OCI-M2 (cell line): ENCODE data around the gene IRX2.

Experiments used
- DNase-seq: peaks from one replicate; lab custom pipeline; 2025; ENCODE audit not compliant: unreplicated experiment; lab: John Stamatoyannopoulos, UW

IRX2 gene

DNA sequence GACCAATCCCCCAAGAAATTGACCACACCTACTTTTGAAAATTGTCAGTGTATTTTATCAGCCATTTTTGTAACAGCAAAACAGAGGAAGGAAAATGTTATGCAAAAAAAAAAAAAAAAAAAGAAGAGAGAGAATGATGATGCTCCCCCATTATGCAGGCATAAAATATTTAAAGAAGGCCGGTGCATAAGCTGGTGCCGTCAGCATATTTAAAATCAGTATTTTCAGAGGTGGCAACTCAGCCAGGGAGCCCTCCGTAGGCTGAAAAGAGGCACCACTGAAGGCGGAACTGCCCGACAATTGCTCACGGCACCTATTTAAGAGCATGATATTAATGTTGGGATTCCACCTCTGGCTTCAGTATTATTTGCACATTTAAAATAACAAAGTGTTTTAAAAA lies 33.4 kb downstream of the IRX2 start:
- DNase-seq: no peak

DNA sequence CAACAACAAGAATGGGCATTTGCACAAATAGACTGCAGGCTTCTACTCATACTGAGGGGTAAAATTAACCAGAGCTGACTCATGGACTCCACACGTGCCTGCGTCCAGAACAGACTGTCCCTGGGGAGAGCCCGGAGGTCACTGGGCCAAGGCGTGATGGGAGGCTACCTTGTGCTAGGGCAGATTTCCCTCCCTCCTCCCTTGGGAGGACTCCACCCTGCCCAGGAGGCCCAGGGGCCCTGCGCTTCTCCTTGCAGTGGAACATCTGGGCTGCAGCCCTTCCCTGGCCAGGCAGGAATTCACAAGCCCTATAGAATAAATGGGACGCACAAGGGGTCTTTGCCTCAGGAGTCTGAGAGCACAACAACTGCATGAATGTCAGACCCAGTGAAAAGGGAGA lies 35.6 kb downstream of the IRX2 start:
- no peak for DNase-seq

DNA sequence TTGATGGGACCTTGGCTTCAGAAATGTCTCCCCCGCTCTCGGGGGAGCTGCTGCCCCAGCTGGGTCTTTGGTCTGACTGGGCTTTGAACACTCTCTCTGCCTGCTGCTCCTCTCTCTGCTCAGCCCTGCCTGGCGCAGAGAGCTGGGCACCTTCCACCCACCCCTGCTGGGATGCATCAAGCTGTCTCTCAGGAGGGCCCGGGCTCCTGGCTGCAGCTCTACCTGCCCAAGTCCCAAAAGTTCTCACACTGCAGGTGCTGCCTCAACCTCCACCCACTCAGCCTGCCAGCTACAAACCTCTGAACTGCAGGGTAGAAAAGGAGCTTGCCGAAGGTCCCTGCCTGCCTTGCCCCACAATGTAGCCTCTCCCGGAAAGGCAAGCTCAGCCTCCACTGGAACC lies 36.7 kb downstream of the IRX2 start:
- DNase-seq: no peak

DNA sequence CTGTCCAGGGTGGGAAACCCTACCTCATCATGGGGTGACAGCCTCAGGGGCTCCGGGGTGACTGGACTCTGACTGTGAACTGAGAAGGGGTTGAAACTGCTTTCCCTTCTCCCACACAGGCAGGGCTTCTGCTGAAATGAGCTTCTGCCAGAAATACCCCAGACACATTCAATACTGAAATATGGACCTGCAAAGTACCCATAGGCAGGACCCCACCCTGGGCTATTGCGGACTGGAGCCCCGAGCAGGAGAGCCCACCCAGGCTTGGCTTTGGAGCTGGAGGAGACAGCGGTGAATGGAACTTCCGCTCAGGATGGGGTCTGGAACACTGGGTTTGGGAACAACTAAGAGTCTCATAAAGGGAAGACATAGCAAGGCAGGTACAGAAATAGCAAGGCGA lies 37.5 kb downstream of the IRX2 start:
- DNase-seq: no peak

DNA sequence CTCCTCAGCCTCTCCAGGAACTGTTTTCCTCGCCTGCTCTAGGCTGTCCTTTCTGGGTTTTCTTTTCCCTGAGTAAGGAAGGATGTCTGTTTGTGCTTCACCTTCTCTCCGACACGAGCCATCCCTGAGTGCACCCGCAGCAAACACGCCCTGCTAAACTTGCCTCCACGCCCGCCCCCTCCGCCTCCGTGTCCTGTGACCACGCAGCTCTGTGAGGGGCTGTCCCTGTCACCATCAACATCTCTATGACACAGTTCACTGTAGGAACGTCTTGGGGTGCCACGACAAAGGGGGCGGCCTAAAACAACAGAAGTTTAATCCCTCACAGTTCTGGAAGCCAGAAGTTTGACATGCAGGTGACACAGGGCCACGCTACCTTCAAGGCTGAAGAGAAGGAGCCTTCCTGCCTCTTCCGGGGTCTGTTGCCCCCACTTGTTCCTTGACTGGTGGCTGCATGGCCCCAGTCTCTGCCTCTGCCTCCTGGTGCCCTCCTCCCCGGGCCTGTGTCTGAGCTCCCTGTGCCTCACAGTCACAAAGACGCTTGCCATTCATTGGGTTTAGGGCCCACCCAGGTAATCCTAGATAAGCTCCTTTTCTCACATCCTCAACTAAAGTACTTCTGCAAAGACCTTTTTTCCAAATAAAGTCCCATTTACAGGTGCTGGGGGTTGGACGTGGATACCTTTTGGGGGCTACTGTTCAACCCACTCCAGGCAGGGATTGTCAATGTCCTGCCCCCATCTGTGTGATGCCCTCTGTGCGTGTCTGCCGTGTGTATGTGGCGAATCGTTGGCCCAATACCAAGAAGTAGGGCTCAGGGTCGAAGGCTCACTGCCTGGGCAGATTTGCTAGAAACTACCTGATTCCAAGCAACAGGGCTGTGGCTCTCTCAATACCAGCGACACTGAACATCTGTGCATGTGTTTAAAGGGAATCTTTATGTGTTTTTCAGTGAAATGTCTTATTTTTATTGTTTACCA lies 39.7 kb downstream of the IRX2 start:
- DNase-seq: no peak

DNA sequence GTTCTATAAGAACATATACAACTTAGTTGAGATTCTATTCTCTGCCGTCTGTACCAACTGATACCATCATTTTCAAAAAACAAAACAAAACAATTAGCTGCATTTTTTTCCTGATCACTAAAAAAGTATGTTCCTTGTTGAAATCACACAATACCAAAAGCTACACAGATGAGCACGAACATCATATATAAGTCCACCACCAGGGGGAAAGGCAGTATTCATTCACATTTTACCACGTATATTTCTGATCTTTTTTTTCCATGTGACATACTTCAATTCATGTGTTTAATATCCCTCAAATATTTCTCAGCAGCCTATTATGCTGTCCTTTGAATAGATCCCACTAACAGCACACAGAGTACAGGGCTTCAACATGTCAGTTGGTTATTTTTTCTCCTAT lies 40.6 kb downstream of the IRX2 start:
- no peak for DNase-seq

DNA sequence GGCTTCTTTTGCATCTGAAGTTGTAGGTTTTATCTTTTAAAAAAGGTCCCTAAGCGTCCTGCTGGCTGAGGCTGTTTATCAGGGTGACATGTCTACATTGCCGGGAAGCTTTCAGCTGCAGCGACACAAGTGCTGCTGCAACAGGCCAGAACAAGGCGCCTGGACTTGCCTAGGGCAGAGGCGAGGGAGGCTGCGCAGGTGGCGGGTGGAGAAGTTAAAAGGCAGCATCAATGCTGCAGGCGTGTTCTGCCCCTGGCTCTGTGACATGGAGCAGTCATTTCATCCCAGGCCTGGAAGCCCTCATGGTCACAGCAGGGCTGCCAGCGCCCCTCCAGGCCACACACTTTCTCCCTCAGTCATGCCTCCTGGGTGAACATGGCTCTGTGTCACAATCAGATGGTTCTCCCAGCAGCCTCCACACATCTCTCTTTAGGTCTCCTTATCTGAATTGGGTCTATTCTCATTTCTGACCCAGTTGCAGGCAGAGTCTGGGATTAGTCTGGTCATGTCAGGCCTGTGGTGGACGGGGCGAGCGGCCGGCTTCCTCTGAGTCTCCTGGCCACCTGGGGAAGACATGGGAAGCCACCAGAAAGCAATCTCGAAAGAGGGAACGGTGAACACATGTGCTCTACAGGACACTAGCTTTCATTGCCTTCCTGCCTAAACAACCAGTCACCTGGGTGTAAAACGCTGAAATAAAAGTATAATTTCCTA lies 41.3 kb downstream of the IRX2 start:
- DNase-seq: no peak

DNA sequence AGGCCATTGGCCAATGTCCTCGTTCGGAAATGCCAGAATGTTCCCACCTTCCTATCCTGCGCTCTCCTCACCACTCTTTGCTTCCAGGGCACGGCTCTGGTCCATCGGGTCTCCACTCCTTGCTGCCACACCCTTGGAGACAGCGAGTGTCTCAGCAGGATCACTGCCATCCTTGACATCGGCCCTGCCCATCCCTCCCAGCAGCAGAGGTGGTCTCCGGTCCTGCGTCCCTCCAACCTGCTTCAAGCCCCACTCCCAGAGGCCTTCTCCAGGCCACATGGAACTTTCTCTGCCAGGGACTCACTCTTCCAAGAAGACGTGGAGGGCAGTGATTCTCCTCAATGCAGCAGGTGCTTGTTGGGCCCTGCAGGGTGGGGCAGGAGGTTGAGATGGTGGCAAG lies 42.7 kb downstream of the IRX2 start:
- DNase-seq: no peak

DNA sequence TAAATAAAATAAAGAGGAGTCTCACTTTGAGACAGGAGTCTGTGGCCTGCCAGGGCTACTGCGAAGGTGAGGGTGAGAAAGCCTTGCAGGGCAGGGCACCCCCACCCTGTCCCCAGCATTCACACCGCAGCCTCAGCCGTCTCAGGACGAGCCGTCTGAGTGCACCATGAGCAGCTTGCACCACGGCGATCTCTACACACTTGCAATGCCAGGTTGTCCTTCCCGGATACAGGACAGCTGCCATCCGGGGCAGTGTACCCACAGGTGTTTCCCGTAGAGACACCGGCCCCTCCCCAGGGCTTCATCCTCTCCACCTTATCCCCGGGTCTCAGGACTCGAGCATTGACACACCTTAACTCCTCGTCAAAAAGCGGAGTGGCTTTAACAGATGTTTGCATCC lies 43.3 kb downstream of the IRX2 start:
- DNase-seq: no peak

DNA sequence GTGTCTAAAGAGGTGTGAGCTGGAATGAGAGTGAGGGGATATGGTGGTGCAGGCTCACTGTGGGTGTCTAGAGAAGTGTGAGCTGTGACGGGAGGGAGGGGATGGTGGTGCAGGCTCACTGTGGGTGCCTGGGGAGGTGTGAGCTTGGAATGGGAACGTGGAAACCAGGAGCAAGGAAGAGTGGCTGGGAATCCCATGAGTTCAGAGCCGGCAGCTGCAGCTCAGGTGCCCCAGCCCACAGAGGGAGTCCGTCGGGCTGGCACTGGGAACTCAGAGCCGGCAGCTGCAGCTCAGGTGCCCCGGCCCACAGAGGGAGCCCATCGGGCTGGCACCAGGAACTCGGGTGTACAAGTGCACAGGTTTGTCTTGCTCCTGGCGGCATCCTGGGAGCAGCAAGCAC lies 45.6 kb downstream of the IRX2 start:
- no peak for DNase-seq

DNA sequence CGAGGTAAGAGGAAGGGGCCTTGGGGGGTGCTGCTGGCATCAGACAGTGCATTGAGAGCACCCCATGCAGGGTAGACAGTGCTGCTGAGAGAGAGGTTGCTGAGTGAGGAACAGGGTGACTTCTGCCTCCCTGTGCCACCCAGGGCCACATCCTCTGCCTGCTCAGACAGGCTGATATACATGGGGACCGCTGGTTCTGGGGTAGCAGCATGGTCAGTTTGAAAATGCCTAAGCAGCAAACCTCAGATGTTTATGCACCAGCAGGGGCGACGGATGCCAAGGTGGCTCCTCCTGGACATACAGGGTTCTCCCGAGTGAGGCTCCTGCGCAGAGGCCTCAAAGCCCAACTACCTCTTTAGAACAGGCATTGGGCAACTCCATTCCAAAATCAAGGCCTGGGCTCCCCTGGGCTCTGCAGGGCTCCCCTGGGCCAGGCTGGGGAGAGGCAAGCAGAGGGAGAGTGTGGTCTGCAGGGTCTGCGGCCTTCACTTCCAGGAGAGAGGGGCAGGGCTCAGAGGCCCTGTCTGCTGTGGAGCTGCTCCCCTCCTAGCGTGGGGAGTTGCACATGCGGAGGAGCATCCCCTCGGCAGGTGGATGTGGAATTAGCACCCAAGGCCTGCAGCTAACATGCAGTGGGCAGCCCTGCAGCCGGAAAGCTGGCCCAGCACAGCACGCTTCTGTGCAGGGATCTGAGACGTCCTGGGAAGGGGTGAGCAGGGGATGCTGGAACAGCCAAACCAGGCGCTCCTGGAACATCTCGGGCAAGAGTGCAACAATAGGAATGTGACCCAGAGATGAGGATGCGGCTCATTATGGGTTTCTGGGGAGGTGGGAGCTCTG lies 46.5 kb downstream of the IRX2 start:
- DNase-seq: no peak

DNA sequence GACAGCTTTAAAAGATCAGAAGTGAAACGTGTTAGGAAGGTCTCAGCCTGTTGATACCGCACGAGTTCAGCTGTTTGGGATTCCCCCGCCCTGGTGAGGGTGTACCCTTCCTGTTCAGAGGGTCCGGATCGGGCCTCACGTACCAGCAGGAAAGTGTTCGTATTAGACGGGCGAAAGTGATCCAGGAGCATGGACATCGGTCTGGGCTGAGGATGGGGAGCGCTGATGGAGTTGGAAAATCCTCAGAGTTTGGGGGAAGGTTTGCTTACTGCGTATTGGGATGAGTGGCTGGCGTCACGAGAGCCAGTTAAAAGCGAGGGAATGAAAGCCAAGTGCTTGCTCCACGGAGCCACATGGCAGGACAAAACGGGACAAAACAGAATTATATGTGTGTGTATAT lies 47.4 kb downstream of the IRX2 start:
- no peak for DNase-seq

DNA sequence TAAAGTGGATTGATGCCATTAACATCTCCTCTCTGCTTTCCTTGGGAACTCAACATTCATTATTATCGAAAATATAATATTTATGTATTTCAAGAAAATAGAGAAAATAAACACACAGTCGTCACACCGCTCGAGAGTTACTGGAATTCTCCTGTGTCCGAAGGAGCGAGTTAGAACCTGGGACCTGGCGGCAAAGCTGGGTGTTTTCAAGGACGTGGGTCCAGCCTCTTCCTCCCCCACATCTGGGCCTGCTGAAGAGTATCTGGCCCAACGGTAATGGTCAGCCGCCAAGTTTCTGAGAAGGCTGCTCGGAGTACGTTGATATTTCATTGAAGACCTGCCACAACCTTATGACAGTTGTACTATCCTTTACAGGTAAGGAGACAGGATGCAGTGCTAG lies 47.9 kb downstream of the IRX2 start:
- DNase-seq: no peak

DNA sequence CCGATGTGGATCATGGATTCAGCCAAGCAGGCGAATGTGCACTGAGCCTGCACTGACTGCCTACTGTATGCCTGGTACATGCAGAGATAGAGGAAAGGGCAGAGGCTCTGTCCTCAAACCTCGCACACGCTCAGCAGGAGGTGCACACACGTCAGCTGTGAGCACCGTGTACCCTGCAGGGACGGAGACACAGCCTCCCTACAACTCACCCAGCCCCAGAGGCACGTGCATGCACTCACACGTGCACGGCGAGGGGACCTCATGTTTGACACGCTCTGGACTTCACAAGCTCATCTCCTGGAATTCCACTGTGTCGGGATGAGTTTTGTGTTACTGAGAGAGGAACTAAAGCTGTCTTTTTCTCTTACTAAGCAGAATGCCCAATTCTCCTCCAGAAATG lies 48.4 kb downstream of the IRX2 start:
- no peak for DNase-seq

DNA sequence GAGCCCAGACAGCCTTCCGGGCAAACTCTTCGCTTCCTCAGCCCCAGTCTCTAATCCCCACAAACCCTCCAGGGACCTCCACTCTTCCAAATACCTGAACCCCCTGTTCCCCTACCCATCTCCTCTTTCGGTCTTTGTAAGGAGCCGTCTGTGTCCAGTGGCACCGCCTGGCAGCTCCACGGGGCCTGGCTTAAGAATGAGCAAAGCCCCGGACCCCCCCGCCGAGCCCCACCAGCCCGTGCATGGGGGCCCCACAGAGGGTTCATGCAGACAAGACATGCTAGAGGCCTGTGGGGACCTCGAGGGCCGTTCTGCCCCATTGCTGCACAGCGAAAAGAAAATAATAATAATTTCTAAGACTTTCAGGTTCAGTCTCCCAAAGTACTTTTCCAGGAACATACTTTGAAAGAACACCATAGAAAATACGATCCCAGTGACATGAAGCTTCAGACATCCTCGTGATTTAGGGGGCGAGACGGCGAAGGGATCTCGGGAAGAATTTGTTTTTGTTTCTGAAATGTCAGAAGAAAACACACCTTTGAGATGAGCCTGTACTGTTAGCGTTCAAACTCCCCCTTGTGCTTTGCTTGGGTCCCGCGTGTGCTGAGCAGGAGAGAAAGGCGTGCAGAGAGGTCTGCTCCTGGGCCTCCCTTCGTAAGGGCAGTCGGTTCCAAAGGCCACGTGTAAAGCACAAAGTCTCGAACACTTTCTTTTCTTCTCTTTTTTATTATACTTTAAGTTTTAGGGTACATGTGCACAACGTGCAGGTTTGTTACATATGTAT lies 49.2 kb downstream of the IRX2 start:
- no peak for DNase-seq

DNA sequence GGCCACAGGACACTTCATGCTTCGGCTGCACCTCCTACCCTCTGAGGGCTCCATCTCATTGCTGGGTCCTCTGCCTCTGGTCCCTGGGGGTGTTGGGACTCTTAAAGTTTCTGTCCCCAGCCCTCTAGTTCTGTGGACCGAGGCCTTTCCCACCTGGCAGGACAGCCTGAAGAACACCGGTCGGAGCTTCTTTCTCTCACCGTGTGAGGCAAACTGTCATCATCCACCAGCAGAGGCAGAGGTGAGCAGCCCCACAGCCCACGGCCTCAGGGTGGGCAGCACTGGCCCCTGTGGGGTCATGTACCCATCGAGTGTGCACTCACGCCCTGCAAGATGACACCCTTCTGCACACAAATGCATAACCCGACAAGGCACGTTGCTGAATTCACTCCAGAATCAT lies 49.9 kb downstream of the IRX2 start:
- no peak for DNase-seq

DNA sequence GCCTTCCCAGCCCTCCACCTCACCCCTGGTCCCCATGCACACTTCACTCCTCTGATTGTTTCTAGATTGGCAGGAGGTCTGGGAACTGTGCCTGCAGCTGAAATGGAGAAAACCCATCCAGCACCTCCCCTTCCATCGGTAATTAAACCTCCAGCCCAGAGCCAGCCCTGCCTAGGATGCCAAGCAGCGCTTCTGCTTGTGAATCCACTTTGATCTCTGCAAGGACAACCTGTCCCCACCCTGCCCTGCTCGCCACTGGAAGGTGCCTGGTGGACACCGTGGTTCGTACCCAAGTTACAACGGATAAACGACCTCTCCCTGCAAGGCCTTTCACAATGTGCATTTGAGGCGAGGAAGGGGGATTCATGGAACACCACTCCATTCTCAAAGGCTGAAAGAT lies 50.6 kb downstream of the IRX2 start:
- DNase-seq: no peak

DNA sequence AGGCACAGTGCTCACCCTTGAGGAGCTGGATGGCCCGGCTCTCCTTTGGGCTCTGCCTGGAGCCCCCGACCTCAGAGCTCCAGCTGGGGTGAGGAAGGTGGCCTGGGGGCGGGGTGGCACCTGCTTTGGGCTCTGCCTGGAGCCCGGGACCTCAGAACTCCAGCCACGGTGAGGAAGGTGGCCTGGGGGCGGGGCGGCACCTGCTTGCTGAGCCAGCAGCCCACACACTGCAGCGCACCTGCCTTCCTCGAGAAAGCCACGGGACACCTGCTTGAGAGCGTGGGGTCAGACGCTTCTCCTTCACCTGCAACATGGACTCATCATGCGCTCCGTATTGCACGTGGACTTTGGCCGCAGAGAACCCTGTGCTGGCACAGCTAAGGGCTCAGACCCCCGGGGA lies 51.8 kb downstream of the IRX2 start:
- no peak for DNase-seq

DNA sequence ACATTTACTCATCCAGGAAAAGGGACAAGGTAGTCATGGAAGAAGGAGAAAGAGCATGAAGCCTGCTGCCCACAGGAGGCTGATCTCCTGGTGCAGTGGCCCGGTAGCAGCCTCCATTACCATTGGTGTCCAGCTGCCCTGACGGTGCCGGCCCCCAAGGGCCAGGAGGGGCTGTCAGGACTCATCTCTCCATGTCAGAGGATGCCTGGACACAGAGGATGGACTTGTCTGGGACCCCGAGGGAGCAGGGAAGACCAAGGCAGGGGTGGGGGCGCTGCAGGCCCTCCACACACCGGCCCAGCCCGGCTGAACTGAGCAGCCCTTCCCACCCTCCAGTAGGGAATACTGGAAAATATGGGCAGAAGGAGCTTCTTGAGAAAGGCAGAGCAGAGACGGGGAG lies 52.2 kb downstream of the IRX2 start:
- no peak for DNase-seq

DNA sequence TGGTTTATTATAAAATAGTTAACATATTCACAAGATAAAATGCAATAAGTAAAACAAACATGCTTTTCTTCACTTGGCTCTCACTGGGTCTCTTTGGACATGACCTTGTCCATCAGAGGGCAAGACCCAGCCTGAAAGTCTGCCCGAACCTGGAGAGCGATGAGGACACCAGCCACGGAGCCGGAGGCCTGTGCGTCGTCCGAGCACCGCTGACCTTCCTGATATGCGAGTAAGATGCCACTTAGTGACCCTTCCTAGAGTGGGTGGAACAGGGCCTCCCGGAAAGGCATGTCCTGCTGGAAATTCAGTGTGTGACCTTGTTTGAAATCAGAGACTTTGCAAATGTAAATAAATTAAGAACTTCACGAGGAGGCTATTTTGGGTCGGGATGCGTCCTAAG lies 52.9 kb downstream of the IRX2 start:
- DNase-seq: no peak
